GM18498 (cell line): ENCODE measurements around the gene ADAMTS14.

Source experiments
- ATAC-seq: cut with Tn5 transposase; IDR thresholded peaks from one replicate; pipeline ENCODE4 v1.9.1; 2021; ENCODE audit warnings: mild to moderate bottlenecking, moderate library complexity; ENCODE audit not compliant: unreplicated experiment

The ADAMTS14 gene

GRCh38 chr10:70674560-70675495 lies 2.5 kb downstream of the ADAMTS14 start:
- ATAC-seq = no peak

GRCh38 chr10:70675496-70676161 lies 3.3 kb downstream of the ADAMTS14 start:
- no peak for ATAC-seq

- no peak for ATAC-seq
Observed at GRCh38 chr10:70676511-70676910, 4.2 kb downstream of the ADAMTS14 start.

- no peak for ATAC-seq
Observed at GRCh38 chr10:70677016-70677415, 4.7 kb downstream of the ADAMTS14 start.

GRCh38 chr10:70677620-70678249 lies 5.4 kb downstream of the ADAMTS14 start:
- no peak for ATAC-seq

- no peak for ATAC-seq
Observed at GRCh38 chr10:70678250-70678635, 5.9 kb downstream of the ADAMTS14 start.

GRCh38 chr10:70678757-70679489 lies 6.6 kb downstream of the ADAMTS14 start:
- no peak for ATAC-seq

GRCh38 chr10:70679498-70679897 lies 7.2 kb downstream of the ADAMTS14 start:
- no peak for ATAC-seq

GRCh38 chr10:70680899-70681730 lies 8.8 kb downstream of the ADAMTS14 start:
- no peak for ATAC-seq

- no peak for ATAC-seq
Observed at GRCh38 chr10:70681731-70682005, 9.4 kb downstream of the ADAMTS14 start.

GRCh38 chr10:70682920-70683600 lies 10.8 kb downstream of the ADAMTS14 start:
- no peak for ATAC-seq

GRCh38 chr10:70683601-70683934 lies 11.3 kb downstream of the ADAMTS14 start:
- no peak for ATAC-seq

GRCh38 chr10:70683940-70684339 lies 11.6 kb downstream of the ADAMTS14 start:
- ATAC-seq = no peak

GRCh38 chr10:70684374-70684773 lies 12.1 kb downstream of the ADAMTS14 start:
- no peak for ATAC-seq

GRCh38 chr10:70684839-70685454 lies 12.6 kb downstream of the ADAMTS14 start:
- ATAC-seq = no peak

- no peak for ATAC-seq
Observed at GRCh38 chr10:70685455-70685911, 13.2 kb downstream of the ADAMTS14 start.

GRCh38 chr10:70688828-70689227 lies 16.5 kb downstream of the ADAMTS14 start:
- no peak for ATAC-seq

GRCh38 chr10:70689661-70690060 lies 17.4 kb downstream of the ADAMTS14 start:
- ATAC-seq = no peak

- no peak for ATAC-seq
Observed at GRCh38 chr10:70690589-70690988, 18.3 kb downstream of the ADAMTS14 start.
